ENCODE results near the gene MIP.

Gene MIP

GRCh38 chr12:56462565-56462964 lies 8.1 kb upstream of the MIP start:
- H3K9me3 ChIP-seq (ENCODE audit: control insufficient read depth, insufficient read depth, low read depth, low read length) = no peaks in the 10 kb centered on the region
- no peak overlapping the region for H3K4me3 ChIP-seq (ENCODE audit: low read depth, low read length)
- H3K36me3 ChIP-seq (ENCODE audit: control insufficient read depth in 2 of 2, insufficient read depth in 1 of 2, low read length in 2 of 2) = no peaks in the 10 kb centered on the region; a peak in 1 of 3 replicates
- ChIA-PET POLR2A (interaction anchor here (0.6 kb wide), 1 partner anchor 102 kb away, joined by 3 read pairs; the partner anchor contains the start of gene STAT2), CTCF (interaction anchor here (0.7 to 2.1 kb wide), 5 partner anchors 8 to 142 kb away, joined by 3 to 22 read pairs (median 6); partner anchors contain the start of genes MIP and TIMELESS)
- H3K4me1 ChIP-seq (ENCODE audit: control insufficient read depth, insufficient read depth, low read length) = no peaks in the 10 kb centered on the region
- TF ChIP-seq ZNF600 (tag by site-specific recombination; IDR thresholded peaks at IDR 0.05) = peak; percentile 47; the same call in 1 of the 2 replicates
- no peak for TF ChIP-seq BCL6B (tag by site-specific recombination; IDR thresholded peaks at IDR 0.05)
- H3K27ac ChIP-seq (ENCODE audit: extremely low read depth, low read depth, low read length) = no peak overlapping the region

GRCh38 chr12:56461235-56462159 lies 7.0 kb upstream of the MIP start:
- H3K9me3 ChIP-seq (ENCODE audit: control insufficient read depth, insufficient read depth, low read depth, low read length) = no peaks in the 10 kb centered on the region
- H3K4me1 ChIP-seq (ENCODE audit: control insufficient read depth, insufficient read depth, low read length) = no peaks in the 10 kb centered on the region
- POLR2A ChIA-PET = interaction anchor here (0.7 to 1.5 kb wide), 5 partner anchors 12 to 264 kb away, joined by 4 to 10 read pairs (median 6); partner anchors contain the start of genes CNPY2, STAT2 and TIMELESS
- no peak overlapping the region for H3K27ac ChIP-seq (ENCODE audit: extremely low read depth, low read depth, low read length)
- no peak overlapping the region for H3K4me3 ChIP-seq (ENCODE audit: low read depth, low read length)
- TF ChIP-seq ZNF585B (tag by site-specific recombination; IDR thresholded peaks at IDR 0.05) (no peak), ZNF394 (tag by site-specific recombination; IDR thresholded peaks at IDR 0.05; ENCODE audit: borderline replicate concordance) (peak; percentile 63; the same call in 1 of the 2 replicates)
- CTCF ChIA-PET = interaction anchor here (0.6 to 2.1 kb wide), 8 partner anchors 9 to 272 kb away, joined by 3 to 11 read pairs (median 4); partner anchors contain the start of genes SMARCC2 and TIMELESS
- H3K36me3 ChIP-seq (ENCODE audit: control insufficient read depth in 2 of 2, insufficient read depth in 1 of 2, low read length in 2 of 2) = no peaks in the 10 kb centered on the region; a peak in 1 of 3 replicates

- POLR2A ChIA-PET = interaction anchor here (0.9 to 1.2 kb wide), 2 partner anchors 9 to 142 kb away, joined by 3 read pairs; partner anchors contain the start of genes CNPY2 and TIMELESS
- CTCF ChIA-PET = no interaction called here
- H3K27ac ChIP-seq (ENCODE audit: extremely low read depth, low read depth, low read length) = no peak overlapping the region
- TF ChIP-seq REPIN1 (tag by site-specific recombination; IDR thresholded peaks at IDR 0.05; ENCODE audit: low read depth) (no peak), ZBTB49 (tag by site-specific recombination; IDR thresholded peaks at IDR 0.05; ENCODE audit: low read depth) (no peak), ZNF184 (tag by site-specific recombination; IDR thresholded peaks at IDR 0.05) (no peak), ZNF555 (tag by site-specific recombination; conservative IDR thresholded peaks at IDR 0.05) (no peak), ZNF223 (tag by site-specific recombination; IDR thresholded peaks at IDR 0.05) (no peak), GFI1B (tag by site-specific recombination; IDR thresholded peaks at IDR 0.05) (no peak), ZSCAN23 (tag by site-specific recombination; IDR thresholded peaks at IDR 0.05) (no peak), ZNF473 (tag by site-specific recombination; IDR thresholded peaks at IDR 0.05) (no peak)
- no peak overlapping the region for H3K4me3 ChIP-seq (ENCODE audit: low read depth, low read length)
- H3K9me3 ChIP-seq (ENCODE audit: control insufficient read depth, insufficient read depth, low read depth, low read length) = no peaks in the 10 kb centered on the region
- H3K4me1 ChIP-seq (ENCODE audit: control insufficient read depth, insufficient read depth, low read length) = no peaks in the 10 kb centered on the region
- H3K36me3 ChIP-seq (ENCODE audit: control insufficient read depth in 2 of 2, insufficient read depth in 1 of 2, low read length in 2 of 2) = no peaks in the 10 kb centered on the region; a peak in 1 of 3 replicates
Measured at GRCh38 chr12:56457817-56458216, 3.4 kb upstream of the MIP start.
